Uterus (tissue), 2 donors: ENCODE results near the gene TRAPPC12.

Experiments
- CTCF ChIP-seq, 4 experiments: fragments of 200-600 bp in 2 of 4; fragments of 450-650 bp in 2 of 4; sonication (generic) in 2 of 4; IDR thresholded peaks; one replicate each; pipeline ENCODE4 v1.5.1; 2016 to 2019; ENCODE audit warnings: antibody characterized with exemption in 4 of 4, mild to moderate bottlenecking in 2 of 4, moderate library complexity in 1 of 4
- POLR2A ChIP-seq, 2 donors: fragments of 450-650 bp; IDR thresholded peaks; one replicate each; pipeline ENCODE4 v1.6.1; 2016; ENCODE audit warnings: antibody characterized with exemption in 2 of 2, mild to moderate bottlenecking in 1 of 2, moderate library complexity in 1 of 2

GRCh38 chr2:3332133-3332532, 47.4 kb upstream of the TRAPPC12 start:
- TF ChIP-seq POLR2A (IDR thresholded peaks at IDR 0.05) (no peak), CTCF (IDR thresholded peaks at IDR 0.05) (no peak)
